Liver (tissue), 9 donors: ENCODE results near the gene CAPG. TPM values are rescaled to one million over a fixed set of nuclear protein-coding genes. Genes with fewer than 3 reads are reported as not detected.

ENCODE experiments used
- DNase-seq: peaks from one replicate; pipeline ENCODE4 v3.0.0-alpha.2; 2017; ENCODE audit warnings: low spot score
- H3K27ac ChIP-seq, 2 donors: one replicate each; pipeline ENCODE4 v1.7.0; 2013; ENCODE audit warnings: inconsistent platforms in 2 of 2, low read length in 2 of 2, control low read depth in 1 of 2, low read depth in 1 of 2, mild to moderate bottlenecking in 1 of 2
- H3K27me3 ChIP-seq, 4 donors: one replicate each; pipeline versions ENCODE4 v1.6.1 to v1.7.0; 2013; ENCODE audit warnings: low read length in 3 of 4, inconsistent platforms in 1 of 4, mild to moderate bottlenecking in 1 of 4, moderate library complexity in 1 of 4; ENCODE audit not compliant: control insufficient read depth in 4 of 4, insufficient read depth in 4 of 4
- H3K36me3 ChIP-seq, 4 donors: one replicate each; pipeline versions ENCODE4 v1.6.1 to v1.7.0; 2013; ENCODE audit warnings: low read length in 3 of 4, mild to moderate bottlenecking in 3 of 4, low read depth in 1 of 4, moderate library complexity in 1 of 4; ENCODE audit not compliant: control insufficient read depth in 4 of 4, insufficient read depth in 3 of 4
- H3K4me1 ChIP-seq, 4 donors: one replicate each; pipeline versions ENCODE4 v1.6.1 to v1.7.0; 2013; ENCODE audit warnings: low read length in 3 of 4, mild to moderate bottlenecking in 3 of 4, moderate library complexity in 1 of 4; ENCODE audit not compliant: control insufficient read depth in 4 of 4, insufficient read depth in 4 of 4
- H3K4me3 ChIP-seq, 3 donors: one replicate each; pipeline versions ENCODE4 v1.6.1 to v1.7.0; 2013; ENCODE audit warnings: low read length in 3 of 3, control low read depth in 1 of 3, low read depth in 1 of 3, mild to moderate bottlenecking in 1 of 3
- H3K9ac ChIP-seq, 2 donors: one replicate each; pipeline ENCODE4 v1.7.0; 2013; ENCODE audit warnings: low read length in 2 of 2, mild to moderate bottlenecking in 2 of 2, moderate library complexity in 2 of 2, control low read depth in 1 of 2, low read depth in 1 of 2
- H3K9me3 ChIP-seq, 4 donors: one replicate each; pipeline versions ENCODE4 v1.6.1 to v1.7.0; 2013; ENCODE audit warnings: low read length in 3 of 4; ENCODE audit not compliant: control insufficient read depth in 4 of 4
- EGR1 ChIP-seq, 2 donors: IDR thresholded peaks; 2 replicates each; pipeline ENCODE4 v1.6.1; 2016 to 2018; ENCODE audit warnings: antibody characterized with exemption in 2 of 2, low read depth in 2 of 2
- FOXA1 ChIP-seq: IDR thresholded peaks from 2 replicates; pipeline ENCODE4 v1.6.1; 2016; ENCODE audit warnings: antibody characterized with exemption
- FOXA2 ChIP-seq: IDR thresholded peaks from 2 replicates; pipeline ENCODE4 v1.6.1; 2016; ENCODE audit warnings: antibody characterized with exemption
- GABPA ChIP-seq, 2 donors: IDR thresholded peaks in 1 of 2; conservative IDR thresholded peaks in 1 of 2; 2 replicates each; pipeline ENCODE4 v1.6.1; 2016; ENCODE audit warnings: antibody characterized with exemption in 2 of 2, mild to moderate bottlenecking in 1 of 2, moderate library complexity in 1 of 2
- HNF4A ChIP-seq, 2 donors: conservative IDR thresholded peaks; 2 replicates each; pipeline ENCODE4 v1.6.1; 2016; ENCODE audit warnings: antibody characterized with exemption in 2 of 2, mild to moderate bottlenecking in 2 of 2
- HNF4G ChIP-seq: IDR thresholded peaks from 2 replicates; pipeline ENCODE4 v1.6.1; 2016; ENCODE audit warnings: antibody characterized with exemption
- JUND ChIP-seq, 2 donors: IDR thresholded peaks; 2 replicates each; pipeline ENCODE4 v1.6.1; 2016; ENCODE audit warnings: antibody characterized with exemption in 2 of 2
- NR2F2 ChIP-seq: IDR thresholded peaks from 2 replicates; pipeline ENCODE4 v1.6.1; 2016; ENCODE audit warnings: antibody characterized with exemption
- RAD21 ChIP-seq, 2 donors: IDR thresholded peaks; 2 replicates each; pipeline ENCODE4 v1.6.1; 2016; ENCODE audit warnings: antibody characterized with exemption in 2 of 2, mild to moderate bottlenecking in 2 of 2
- RXRA ChIP-seq, 2 donors: IDR thresholded peaks; 2 replicates each; pipeline ENCODE4 v1.6.1; 2017 to 2018; ENCODE audit warnings: antibody characterized with exemption in 2 of 2, mild to moderate bottlenecking in 1 of 2
- SP1 ChIP-seq: IDR thresholded peaks from 2 replicates; pipeline ENCODE4 v1.6.1; 2018; ENCODE audit warnings: antibody characterized with exemption, mild to moderate bottlenecking
- TAF1 ChIP-seq: conservative IDR thresholded peaks from 2 replicates; pipeline ENCODE4 v1.6.1; 2016; ENCODE audit warnings: antibody characterized with exemption, mild to moderate bottlenecking
- YY1 ChIP-seq: IDR thresholded peaks from 2 replicates; pipeline ENCODE4 v1.6.1; 2016; ENCODE audit warnings: antibody characterized with exemption, mild to moderate bottlenecking
- WGBS: extraction: QIAGEN DNeasy Blood & Tissue Kit; methylation state at CpG from one replicate; pipeline ENCODE4 v1.1.7; 2013; 5-methylcytosine and 5-hydroxymethylcytosine counted together
- polyA plus RNA-seq, 2 donors: library from polyadenylated mRNA; stranded (reverse) in 1 of 2; unstranded in 1 of 2; fragments of 200-250 nt in 1 of 2; fragments of >200 nt in 1 of 2; fragmentation: Nextera tagmentation in 1 of 2; extraction: Ambion mirVana in 1 of 2; gene quantifications; one replicate each; pipeline versions ENCODE4 v1.2.1 to v1.2.3, GENCODE V29; 2013 to 2015
- total RNA-seq, 2 donors: library from RNA; depleted of rRNA; stranded (reverse); fragments of >200 nt; gene quantifications; one replicate each; pipeline ENCODE4 v1.2.3, GENCODE V29; 2014
- TF ChIP-seq, protein P1 (sequence below): IDR thresholded peaks from 2 replicates; pipeline ENCODE4 v1.6.1; 2016; ENCODE audit warnings: antibody characterized with exemption
- TF ChIP-seq, protein P2 (sequence below): IDR thresholded peaks from 2 replicates; pipeline ENCODE4 v1.6.1; 2016; ENCODE audit warnings: antibody characterized with exemption, mild to moderate bottlenecking
- TF ChIP-seq, protein P3 (sequence below): IDR thresholded peaks from 2 replicates; pipeline ENCODE4 v1.6.1; 2016; ENCODE audit warnings: antibody characterized with exemption
- TF ChIP-seq, protein P4 (sequence below): IDR thresholded peaks from 2 replicates; pipeline ENCODE4 v1.6.1; 2016; ENCODE audit warnings: antibody characterized with exemption
- TF ChIP-seq, protein P5 (sequence below): fragments of 150-350 bp; IDR thresholded peaks from 2 replicates; pipeline ENCODE4 v1.5.1; 2017; ENCODE audit warnings: improper control_type of control experiment, low read depth, low read length; ENCODE audit not compliant: missing input control
- donor health status: healthy.
- donor health status: healthy.
- donor health status: healthy.
- donor health status: healthy.
- donor health status: healthy.

The CAPG gene
- total and polyA plus RNA-seq, 4 donors, result 2.7 to 19.3 (median 5.2) TPM

DNA sequence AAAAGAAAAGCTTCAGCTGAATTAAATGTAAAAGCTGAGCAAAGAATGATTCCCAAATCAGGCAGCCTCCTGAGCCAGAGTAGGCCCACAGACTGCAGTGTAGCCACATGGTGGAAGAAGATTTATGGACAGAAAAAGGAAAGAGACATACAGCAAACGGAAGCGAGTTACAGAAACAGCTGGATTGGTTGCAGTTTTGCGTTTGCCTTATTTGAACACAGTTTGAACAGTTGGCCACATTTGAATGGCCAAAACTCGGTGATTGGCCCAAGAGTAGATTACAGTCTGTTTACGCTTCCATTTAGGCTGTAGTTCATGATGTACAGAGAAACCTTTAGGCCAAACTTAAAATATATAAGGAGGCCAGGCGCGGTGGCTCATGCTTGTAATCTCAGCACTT lies 43.4 kb upstream of the CAPG start:
- no peaks in the 10 kb centered on the region for H3K27me3 ChIP-seq
- H3K4me3 ChIP-seq, result no peak overlapping the region
- 89% methylated on average over 7 of the region's 7 CpGs for WGBS
- H3K4me1 ChIP-seq, result peaks cover 0 to 4% (median 0%) of the 10 kb centered on the region in 4 donors
- no peak overlapping the region for H3K27ac ChIP-seq
- no peaks in the 10 kb centered on the region for H3K36me3 ChIP-seq
- no peak for TF ChIP-seq TAF1
- TF ChIP-seq FOXA1, result no peak
- TF ChIP-seq HNF4G, result no peak
- no peak for TF ChIP-seq JUND (IDR thresholded peaks at IDR 0.05)
- TF ChIP-seq YY1, result no peak
- TF ChIP-seq, protein P1, sequence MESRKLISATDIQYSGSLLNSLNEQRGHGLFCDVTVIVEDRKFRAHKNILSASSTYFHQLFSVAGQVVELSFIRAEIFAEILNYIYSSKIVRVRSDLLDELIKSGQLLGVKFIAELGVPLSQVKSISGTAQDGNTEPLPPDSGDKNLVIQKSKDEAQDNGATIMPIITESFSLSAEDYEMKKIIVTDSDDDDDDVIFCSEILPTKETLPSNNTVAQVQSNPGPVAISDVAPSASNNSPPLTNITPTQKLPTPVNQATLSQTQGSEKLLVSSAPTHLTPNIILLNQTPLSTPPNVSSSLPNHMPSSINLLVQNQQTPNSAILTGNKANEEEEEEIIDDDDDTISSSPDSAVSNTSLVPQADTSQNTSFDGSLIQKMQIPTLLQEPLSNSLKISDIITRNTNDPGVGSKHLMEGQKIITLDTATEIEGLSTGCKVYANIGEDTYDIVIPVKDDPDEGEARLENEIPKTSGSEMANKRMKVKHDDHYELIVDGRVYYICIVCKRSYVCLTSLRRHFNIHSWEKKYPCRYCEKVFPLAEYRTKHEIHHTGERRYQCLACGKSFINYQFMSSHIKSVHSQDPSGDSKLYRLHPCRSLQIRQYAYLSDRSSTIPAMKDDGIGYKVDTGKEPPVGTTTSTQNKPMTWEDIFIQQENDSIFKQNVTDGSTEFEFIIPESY, result no peak
- no peak for TF ChIP-seq EGR1 (IDR thresholded peaks at IDR 0.05; ENCODE audit: low read depth in 2 of 2)
- TF ChIP-seq NR2F2, result no peak
- DNase-seq, result no peak
- no peaks in the 10 kb centered on the region for H3K9me3 ChIP-seq
- no peak overlapping the region for H3K9ac ChIP-seq

DNA sequence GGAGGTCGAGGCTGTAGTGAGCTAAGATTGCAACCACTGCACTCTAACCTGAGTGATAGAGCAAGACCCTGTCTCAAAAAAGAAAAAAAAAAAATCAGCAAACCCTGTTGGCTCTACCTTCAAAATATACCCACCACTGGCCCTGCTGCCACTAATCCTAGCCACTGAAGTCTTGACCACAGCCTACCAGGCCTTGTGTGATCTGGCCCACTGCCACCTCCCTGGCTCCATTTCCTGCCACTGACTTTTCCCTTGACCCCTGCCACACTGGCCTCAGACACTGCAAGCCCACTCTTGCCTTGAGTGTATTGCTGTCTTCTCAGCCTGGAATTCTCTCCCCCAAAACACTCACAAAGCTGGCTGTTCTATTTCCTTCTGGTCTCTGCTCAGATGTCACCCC lies 42.1 kb upstream of the CAPG start:
- no peaks in the 10 kb centered on the region for H3K36me3 ChIP-seq
- no peak overlapping the region for H3K9ac ChIP-seq
- no peaks in the 10 kb centered on the region for H3K9me3 ChIP-seq
- 90% methylated on average over 1 of the region's 1 CpG for WGBS
- no peak overlapping the region for H3K4me3 ChIP-seq
- DNase-seq, result no peak
- no peak for TF ChIP-seq EGR1 (IDR thresholded peaks at IDR 0.05; ENCODE audit: low read depth in 2 of 2)
- no peak for TF ChIP-seq SP1
- no peak for TF ChIP-seq JUND (IDR thresholded peaks at IDR 0.05)
- TF ChIP-seq, protein P1, result no peak
- no peak for TF ChIP-seq GABPA (IDR thresholded peaks at IDR 0.05 in 1 of 2, conservative IDR thresholded peaks at IDR 0.05 in 1 of 2)
- TF ChIP-seq HNF4G, result no peak
- TF ChIP-seq NR2F2, result no peak
- TF ChIP-seq FOXA1, result no peak
- no peak for TF ChIP-seq TAF1
- TF ChIP-seq, protein P2, sequence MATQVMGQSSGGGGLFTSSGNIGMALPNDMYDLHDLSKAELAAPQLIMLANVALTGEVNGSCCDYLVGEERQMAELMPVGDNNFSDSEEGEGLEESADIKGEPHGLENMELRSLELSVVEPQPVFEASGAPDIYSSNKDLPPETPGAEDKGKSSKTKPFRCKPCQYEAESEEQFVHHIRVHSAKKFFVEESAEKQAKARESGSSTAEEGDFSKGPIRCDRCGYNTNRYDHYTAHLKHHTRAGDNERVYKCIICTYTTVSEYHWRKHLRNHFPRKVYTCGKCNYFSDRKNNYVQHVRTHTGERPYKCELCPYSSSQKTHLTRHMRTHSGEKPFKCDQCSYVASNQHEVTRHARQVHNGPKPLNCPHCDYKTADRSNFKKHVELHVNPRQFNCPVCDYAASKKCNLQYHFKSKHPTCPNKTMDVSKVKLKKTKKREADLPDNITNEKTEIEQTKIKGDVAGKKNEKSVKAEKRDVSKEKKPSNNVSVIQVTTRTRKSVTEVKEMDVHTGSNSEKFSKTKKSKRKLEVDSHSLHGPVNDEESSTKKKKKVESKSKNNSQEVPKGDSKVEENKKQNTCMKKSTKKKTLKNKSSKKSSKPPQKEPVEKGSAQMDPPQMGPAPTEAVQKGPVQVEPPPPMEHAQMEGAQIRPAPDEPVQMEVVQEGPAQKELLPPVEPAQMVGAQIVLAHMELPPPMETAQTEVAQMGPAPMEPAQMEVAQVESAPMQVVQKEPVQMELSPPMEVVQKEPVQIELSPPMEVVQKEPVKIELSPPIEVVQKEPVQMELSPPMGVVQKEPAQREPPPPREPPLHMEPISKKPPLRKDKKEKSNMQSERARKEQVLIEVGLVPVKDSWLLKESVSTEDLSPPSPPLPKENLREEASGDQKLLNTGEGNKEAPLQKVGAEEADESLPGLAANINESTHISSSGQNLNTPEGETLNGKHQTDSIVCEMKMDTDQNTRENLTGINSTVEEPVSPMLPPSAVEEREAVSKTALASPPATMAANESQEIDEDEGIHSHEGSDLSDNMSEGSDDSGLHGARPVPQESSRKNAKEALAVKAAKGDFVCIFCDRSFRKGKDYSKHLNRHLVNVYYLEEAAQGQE, result no peak
- TF ChIP-seq, protein P3, sequence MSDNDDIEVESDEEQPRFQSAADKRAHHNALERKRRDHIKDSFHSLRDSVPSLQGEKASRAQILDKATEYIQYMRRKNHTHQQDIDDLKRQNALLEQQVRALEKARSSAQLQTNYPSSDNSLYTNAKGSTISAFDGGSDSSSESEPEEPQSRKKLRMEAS, result no peak
- no peak for TF ChIP-seq HNF4A (conservative IDR thresholded peaks at IDR 0.05)
- no peak for TF ChIP-seq FOXA2
- no peak for TF ChIP-seq YY1
- TF ChIP-seq, protein P4, sequence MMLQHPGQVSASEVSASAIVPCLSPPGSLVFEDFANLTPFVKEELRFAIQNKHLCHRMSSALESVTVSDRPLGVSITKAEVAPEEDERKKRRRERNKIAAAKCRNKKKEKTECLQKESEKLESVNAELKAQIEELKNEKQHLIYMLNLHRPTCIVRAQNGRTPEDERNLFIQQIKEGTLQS, result no peak
- TF ChIP-seq, protein P5, sequence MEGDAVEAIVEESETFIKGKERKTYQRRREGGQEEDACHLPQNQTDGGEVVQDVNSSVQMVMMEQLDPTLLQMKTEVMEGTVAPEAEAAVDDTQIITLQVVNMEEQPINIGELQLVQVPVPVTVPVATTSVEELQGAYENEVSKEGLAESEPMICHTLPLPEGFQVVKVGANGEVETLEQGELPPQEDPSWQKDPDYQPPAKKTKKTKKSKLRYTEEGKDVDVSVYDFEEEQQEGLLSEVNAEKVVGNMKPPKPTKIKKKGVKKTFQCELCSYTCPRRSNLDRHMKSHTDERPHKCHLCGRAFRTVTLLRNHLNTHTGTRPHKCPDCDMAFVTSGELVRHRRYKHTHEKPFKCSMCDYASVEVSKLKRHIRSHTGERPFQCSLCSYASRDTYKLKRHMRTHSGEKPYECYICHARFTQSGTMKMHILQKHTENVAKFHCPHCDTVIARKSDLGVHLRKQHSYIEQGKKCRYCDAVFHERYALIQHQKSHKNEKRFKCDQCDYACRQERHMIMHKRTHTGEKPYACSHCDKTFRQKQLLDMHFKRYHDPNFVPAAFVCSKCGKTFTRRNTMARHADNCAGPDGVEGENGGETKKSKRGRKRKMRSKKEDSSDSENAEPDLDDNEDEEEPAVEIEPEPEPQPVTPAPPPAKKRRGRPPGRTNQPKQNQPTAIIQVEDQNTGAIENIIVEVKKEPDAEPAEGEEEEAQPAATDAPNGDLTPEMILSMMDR, result no peak
- TF ChIP-seq RAD21 (IDR thresholded peaks at IDR 0.05), result no peak
- no peak for TF ChIP-seq RXRA (IDR thresholded peaks at IDR 0.05)
- H3K4me1 ChIP-seq, result peaks cover 0 to 4% (median 0%) of the 10 kb centered on the region in 4 donors
- H3K27ac ChIP-seq, result no peak overlapping the region
- H3K27me3 ChIP-seq, result no peaks in the 10 kb centered on the region
